Measurements from ENCODE around the gene BABAM1.
"Not testable (repeated sequence)": the region's sequence is repeated elsewhere in the genome, so short reads cannot be mapped to it uniquely, and the experiment has no call there.

BABAM1 gene

DNA sequence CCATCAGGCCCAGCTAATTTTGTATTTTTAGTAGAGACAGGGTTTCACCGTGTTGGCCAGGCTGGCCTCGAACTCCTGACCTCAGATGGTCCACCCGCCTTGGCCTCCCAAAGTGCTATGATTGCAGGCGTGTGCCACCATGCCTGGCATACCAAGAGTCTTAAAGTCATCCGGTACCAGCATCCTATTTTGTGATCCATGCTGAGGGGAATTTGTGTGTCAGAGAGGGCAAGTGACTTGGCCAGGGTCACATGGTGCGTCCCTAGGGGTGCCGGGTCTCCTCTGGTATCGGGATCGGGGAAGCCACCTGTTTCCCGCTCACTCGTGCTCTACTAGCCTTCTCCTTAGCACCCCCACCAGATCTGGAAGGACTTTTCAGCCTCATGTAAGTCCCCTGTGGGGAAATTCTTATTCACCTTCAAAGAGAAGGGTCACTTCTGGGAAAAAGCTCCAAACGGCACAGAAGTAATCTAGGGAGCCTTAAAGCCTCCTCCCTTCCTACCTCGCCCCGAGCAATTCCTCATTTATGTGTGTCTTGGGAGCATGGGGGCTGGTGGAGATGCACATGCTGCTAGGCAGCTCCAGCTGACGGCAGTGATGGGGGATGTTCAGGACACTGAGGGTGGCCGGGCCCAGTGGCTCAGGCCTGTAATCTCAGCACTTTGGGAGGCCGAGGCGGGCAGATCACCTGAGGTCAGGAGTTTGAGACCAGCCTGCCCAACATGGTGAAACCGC is 8.4 kb downstream of the BABAM1 start:
- DNase-seq, result no peak

DNA sequence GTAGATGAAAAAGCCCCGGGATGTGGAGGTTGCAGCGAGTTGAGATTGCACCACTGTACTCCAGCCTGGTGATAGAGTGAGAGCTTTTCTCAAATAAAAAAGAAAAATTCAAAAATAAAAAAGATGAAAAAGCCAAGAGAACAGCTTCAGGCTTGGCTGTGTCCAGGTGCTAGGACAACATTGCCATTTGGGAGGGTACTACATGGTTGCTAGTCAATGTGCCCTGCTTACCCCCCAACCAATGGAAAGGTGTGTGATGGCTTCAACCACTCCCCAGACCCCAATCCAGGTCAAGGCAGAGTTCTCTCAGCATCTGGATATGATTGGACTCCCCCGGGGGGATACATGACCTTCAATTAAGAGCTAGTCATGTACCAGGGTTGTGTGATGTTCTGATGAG is 12.2 kb downstream of the BABAM1 start:
- no peak for DNase-seq

GRCh38 chr19:17281391-17282304 is 14.4 kb downstream of the BABAM1 start, which contains the start of gene ANKLE1:
Gene ANKLE1 (plus strand): TSS chr19:17281901. CDS start chr19:17281921, 20 bp downstream.
- peak; percentile 24 for DNase-seq

DNA sequence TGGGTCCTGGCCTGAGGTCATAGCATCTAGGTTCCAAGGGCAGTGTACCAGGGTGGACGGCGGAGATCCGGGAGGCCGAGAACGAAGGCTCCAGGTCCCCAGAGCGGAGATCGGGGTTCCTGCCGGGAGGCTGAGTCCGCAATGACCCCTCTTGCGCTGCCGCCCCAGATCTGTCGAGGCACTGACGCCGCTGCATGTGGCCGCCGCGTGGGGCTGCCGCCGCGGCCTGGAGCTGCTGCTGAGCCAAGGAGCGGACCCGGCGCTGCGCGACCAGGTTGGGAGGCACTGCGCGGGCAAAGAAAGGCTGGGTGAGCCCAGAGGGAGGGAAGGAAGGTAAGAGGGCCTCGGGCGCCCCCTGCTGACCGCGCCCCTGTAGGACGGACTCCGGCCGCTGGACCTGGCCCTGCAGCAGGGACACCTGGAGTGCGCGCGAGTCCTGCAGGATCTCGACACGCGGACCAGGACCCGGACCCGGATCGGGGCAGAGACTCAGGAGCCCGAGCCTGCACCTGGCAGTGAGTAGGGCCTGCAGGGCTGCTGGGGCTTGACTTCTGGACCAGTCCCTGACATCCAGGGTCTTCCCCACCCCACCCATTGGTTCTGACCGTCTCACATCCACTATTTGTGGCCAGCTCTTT is 15.4 kb downstream of the BABAM1 start:
- DNase-seq, result peak; percentile 80

GRCh38 chr19:17283504-17283996 is 16.3 kb downstream of the BABAM1 start:
- no peak for DNase-seq

- DNase-seq, result no peak
These were observed 18.3 kb downstream of the BABAM1 start for GRCh38 chr19:17285415-17286135.

GRCh38 chr19:17286263-17286662 is 19.0 kb downstream of the BABAM1 start:
- DNase-seq, result no peak

DNA sequence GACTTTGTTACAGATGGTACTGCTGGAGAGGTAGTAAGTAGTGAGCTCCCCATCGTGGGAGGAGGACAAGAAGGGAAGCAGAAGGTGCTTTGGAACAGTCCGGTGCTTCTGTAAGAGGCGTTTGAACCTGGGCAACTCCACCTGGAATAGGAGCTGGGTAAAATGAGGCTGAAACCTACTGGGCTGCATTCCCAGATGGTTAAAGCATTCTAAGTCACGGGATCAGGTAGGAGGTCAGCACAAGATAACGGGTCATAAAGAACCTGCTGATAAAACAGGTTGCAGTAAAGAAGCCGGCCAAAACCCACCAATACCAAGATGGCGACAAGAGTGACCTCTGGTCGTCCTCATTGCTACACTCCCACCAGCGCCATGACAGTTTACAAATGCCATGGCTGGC is 19.5 kb downstream of the BABAM1 start:
- no peak for DNase-seq

DNA sequence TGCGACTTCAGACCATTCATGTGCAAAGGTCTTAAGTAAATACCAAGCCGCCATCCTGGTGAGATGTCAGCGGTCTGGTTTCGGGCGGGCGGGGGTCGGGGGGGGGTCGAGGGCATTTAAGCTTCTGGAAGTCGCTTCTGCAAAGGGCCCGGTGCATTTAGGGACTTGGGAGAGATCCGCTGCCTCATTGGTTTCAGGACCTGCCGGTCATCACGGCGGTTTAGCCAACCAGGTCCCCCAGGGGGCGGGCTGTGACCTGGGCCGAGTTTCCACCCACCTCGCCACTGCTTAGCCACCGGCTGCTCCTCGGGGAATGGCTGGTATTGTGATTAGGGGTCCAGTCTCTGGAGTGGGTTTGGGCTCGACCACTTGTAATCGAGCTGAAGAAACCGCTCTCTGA is 22.2 kb downstream of the BABAM1 start:
- DNase-seq, result peak; percentile 37

GRCh38 chr19:17292301-17293074 is 25.2 kb downstream of the BABAM1 start:
- peak; percentile 87 for DNase-seq

- no peak for DNase-seq
These were observed 26.4 kb downstream of the BABAM1 start for GRCh38 chr19:17293605-17294004.

GRCh38 chr19:17294051-17294891 is 27.0 kb downstream of the BABAM1 start:
- peak; percentile 58 for DNase-seq

GRCh38 chr19:17295551-17295950 is 28.3 kb downstream of the BABAM1 start:
- not testable (repeated sequence) for DNase-seq

- no peak for DNase-seq
These were observed 29.0 kb downstream of the BABAM1 start for GRCh38 chr19:17296273-17296672.

- no peak for DNase-seq
These were observed 29.7 kb downstream of the BABAM1 start for GRCh38 chr19:17296976-17297375.

GRCh38 chr19:17300992-17301619 is 33.9 kb downstream of the BABAM1 start:
- DNase-seq, result no peak

DNA sequence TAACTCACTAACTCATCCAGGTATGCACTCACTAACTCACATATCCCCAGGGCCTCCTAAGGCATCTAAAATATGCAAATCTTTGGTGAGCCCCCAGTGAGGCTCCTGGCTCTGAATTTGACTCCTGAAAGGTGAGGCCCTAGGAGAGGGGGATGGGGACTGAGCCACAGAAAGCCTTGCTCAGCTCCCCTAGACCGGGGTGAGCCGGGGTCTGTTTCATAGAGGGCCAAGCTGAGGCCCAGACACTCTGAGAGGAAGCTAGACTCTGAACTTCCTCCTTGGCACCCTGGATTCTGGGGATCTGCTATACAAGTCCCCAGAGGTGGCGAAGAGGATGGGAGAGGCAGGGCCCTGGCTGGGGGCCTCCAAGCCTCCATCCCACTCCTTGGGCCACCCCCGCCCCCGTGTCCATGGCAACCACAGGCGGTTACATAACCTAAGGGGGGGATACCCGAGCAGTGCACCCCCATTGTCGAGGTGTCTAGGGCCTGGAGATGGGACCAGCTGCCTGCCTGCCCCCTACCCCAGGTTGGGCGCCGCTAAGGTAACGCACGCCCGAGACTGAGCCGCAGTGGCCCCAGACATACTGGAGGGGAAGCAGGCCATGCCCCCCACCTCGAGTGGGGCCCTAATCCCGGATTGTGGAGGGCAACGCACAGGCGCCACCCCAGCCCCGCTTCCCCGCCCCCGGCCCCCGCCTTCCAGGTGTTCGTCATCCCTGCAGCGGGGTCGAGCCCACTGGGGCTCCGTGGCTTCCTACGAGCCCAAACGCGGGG is 35.3 kb downstream of the BABAM1 start:
- peak; percentile 29 for DNase-seq

DNA sequence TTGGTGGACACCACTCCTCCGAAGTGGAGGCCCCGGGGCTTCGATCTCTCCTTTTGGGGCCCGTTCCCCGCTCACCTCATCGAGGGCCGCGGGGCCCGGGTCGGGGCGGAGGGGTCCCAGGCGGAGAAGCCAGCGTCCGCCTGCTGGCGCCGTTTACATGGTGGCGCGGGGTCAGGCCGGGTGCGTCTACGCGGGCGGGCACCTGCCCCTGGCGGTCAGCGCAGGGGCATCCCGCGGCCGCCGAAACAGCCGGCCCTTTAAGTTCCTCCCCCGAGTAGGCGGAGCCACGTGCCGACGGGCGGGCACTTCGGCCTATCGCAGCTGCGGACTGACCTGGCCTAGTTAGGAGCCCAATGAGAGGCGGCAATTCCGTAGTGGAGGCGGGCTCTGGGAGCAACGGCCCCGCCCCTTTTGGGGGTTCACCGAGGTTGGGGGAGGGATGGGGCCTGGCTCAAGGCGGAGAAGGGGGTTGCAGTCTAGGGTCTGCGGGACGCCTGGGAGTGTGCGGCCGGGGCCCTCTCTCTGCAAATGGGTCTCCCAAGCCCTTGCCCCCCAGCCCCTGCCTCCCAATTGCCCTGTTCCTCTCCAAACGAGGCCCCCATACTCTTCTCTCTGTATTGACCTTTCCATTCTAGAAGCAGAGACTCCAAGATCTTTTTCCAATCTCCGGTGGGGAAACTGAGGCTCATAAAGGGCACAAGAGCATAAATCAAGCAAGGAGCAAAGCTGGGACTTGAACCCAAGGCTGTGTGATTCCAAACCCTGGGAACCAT is 36.1 kb downstream of the BABAM1 start, which contains the start of gene ABHD8:
ABHD8 (minus strand) TSS at position 259 of the 773 bp plus-strand sequence. CDS start 1,809 bp downstream, outside the sequence.
- peak; percentile 95 for DNase-seq

DNA sequence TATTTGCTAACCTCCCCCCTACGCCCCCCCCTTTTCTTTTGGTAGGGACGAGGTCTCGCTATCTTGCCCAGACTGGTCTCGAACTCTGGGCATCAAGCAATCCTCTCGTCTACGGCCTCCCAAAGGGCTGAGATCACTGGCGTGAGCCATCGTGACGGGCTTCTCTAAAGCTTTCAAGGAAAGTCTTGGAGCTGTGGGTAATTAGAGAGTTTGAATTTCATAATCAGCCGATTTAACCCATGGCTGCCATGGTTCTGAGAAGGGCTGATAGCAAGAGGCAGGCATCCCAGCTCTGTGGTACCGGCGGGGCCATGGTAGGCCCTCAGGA is 36.7 kb downstream of the BABAM1 start:
- DNase-seq, result no peak

Data from CD4-positive, alpha-beta T cell treated with Interleukin-21 for 1 hour (primary cell).